SK-N-SH treated with all-trans-retinoic acid at 6 μM for 48 hours (cell line): Measurements from ENCODE around the gene TRIM7.

ENCODE experiments used
- ATAC-seq: fragments of 200-7000 bp; cut with Tn5 transposase; 3 replicates; pipeline ENCODE4 v1.9.1; 2020; ENCODE audit warnings: mild to moderate bottlenecking, moderate library complexity
- ARNTL ChIP-seq: fragments of 450-650 bp; formaldehyde crosslinking; IDR thresholded peaks from 2 replicates; pipeline ENCODE4 v1.5.0; 2020; ENCODE audit warnings: low read depth, mild to moderate bottlenecking, moderate library complexity, borderline replicate concordance
- BACH2 ChIP-seq: fragments of 250-450 bp; sonication (Bioruptor Pico); IDR thresholded peaks from 2 replicates; pipeline ENCODE4 v1.9.0; 2021; ENCODE audit warnings: mild to moderate bottlenecking, borderline replicate concordance
- CREB5 ChIP-seq: fragments of 250-450 bp; sonication (Bioruptor Pico); IDR thresholded peaks from 2 replicates; pipeline ENCODE4 v1.5.1; 2020; ENCODE audit warnings: low read depth, mild to moderate bottlenecking, moderate library complexity
- CSDC2 ChIP-seq: fragments of 250-450 bp; sonication (Bioruptor Pico); IDR thresholded peaks from 2 replicates; pipeline ENCODE4 v1.5.0; 2020; ENCODE audit warnings: mild to moderate bottlenecking, moderate library complexity
- CSRNP3 ChIP-seq: fragments of 250-450 bp; sonication (Bioruptor Pico); IDR thresholded peaks from 2 replicates; pipeline ENCODE4 v1.5.1; 2021; ENCODE audit warnings: mild to moderate bottlenecking, moderate library complexity
- ISL1 ChIP-seq: fragments of 250-450 bp; sonication (Bioruptor Pico); IDR thresholded peaks from 2 replicates; pipeline ENCODE4 v2.1.2; 2022; ENCODE audit warnings: mild to moderate bottlenecking, moderate library complexity
- POU6F1 ChIP-seq: fragments of 250-450 bp; sonication (Bioruptor Pico); IDR thresholded peaks from 2 replicates; pipeline ENCODE4 v1.8.0; 2021; ENCODE audit warnings: low read depth, mild to moderate bottlenecking, moderate library complexity, borderline replicate concordance
- PPARA ChIP-seq: fragments of 250-450 bp; sonication (Bioruptor Pico); IDR thresholded peaks from 2 replicates; pipeline ENCODE4 v1.5.0; 2020; ENCODE audit warnings: mild to moderate bottlenecking, borderline replicate concordance
- RARB ChIP-seq: fragments of 250-450 bp; sonication (Bioruptor Pico); IDR thresholded peaks from 2 replicates; pipeline ENCODE4 v1.8.0; 2021; ENCODE audit warnings: mild to moderate bottlenecking, moderate library complexity
- SNAI2 ChIP-seq: fragments of 250-450 bp; sonication (Bioruptor Pico); IDR thresholded peaks from 2 replicates; pipeline ENCODE4 v1.5.0; 2020; ENCODE audit warnings: mild to moderate bottlenecking, moderate library complexity
- TSHZ2 ChIP-seq: fragments of 250-450 bp; sonication (Bioruptor Pico); IDR thresholded peaks from 2 replicates; pipeline ENCODE4 v1.5.0; 2020; ENCODE audit warnings: mild to moderate bottlenecking, moderate library complexity
- ZNF565 ChIP-seq: fragments of 450-650 bp; formaldehyde crosslinking; conservative IDR thresholded peaks from 2 replicates; pipeline ENCODE4 v1.5.0; 2020; ENCODE audit warnings: low read depth, mild to moderate bottlenecking, moderate library complexity
- ZNF70 ChIP-seq: fragments of 450-650 bp; formaldehyde crosslinking; IDR thresholded peaks from 2 replicates; pipeline ENCODE4 v1.5.0; 2020; ENCODE audit warnings: mild to moderate bottlenecking, moderate library complexity
- ZNF8 ChIP-seq: fragments of 450-650 bp; formaldehyde crosslinking; IDR thresholded peaks from 2 replicates; pipeline ENCODE4 v1.5.0; 2020; ENCODE audit warnings: mild to moderate bottlenecking, moderate library complexity
- TF ChIP-seq, protein P1 (sequence below): fragments of 250-450 bp; sonication (Bioruptor Pico); IDR thresholded peaks from 2 replicates; pipeline ENCODE4 v1.8.0; 2020; ENCODE audit warnings: mild to moderate bottlenecking, moderate library complexity, borderline replicate concordance

Gene TRIM7

DNA sequence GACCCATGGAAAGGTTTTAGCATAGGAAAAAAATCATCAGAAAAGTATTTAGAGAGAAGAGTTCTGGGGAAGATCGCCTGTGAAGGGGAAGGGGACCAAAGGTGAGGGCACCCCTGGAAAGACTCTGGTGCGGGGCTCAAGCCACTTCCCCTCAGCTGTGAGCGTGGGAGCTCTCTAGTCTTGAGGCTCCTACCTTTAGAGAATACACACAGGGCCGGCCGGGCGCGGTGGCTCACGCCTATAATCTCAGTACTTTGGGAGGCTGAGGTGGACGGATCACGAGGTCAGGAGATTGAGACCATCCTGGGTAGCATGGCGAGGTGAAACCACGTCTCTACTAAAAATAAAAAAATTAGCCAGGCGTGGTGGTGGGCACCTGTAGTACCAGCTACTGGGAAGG is 25.0 kb upstream of the TRIM7 start:
- ATAC-seq = no peak
- TF ChIP-seq PPARA = no peak
- no peak for TF ChIP-seq POU6F1 (CRISPR knock-in tag)
- TF ChIP-seq CREB5 (CRISPR knock-in tag) = no peak
- no peak for TF ChIP-seq BACH2 (CRISPR knock-in tag)
- no peak for TF ChIP-seq CSRNP3
- no peak for TF ChIP-seq ZNF565 (CRISPR knock-in tag)
- TF ChIP-seq TSHZ2 (CRISPR knock-in tag) = no peak
- no peak for TF ChIP-seq CSDC2
- no peak for TF ChIP-seq RARB (CRISPR knock-in tag)
- TF ChIP-seq ARNTL (CRISPR knock-in tag) = no peak

- ATAC-seq = no peak
- TF ChIP-seq ZNF8 (CRISPR knock-in tag) (no peak), SNAI2 (CRISPR knock-in tag) (no peak), RARB (CRISPR knock-in tag) (no peak), CSRNP3 (no peak), CSDC2 (no peak), ISL1 (CRISPR knock-in tag) (no peak), PPARA (no peak), TSHZ2 (CRISPR knock-in tag) (no peak), ZNF70 (CRISPR knock-in tag) (no peak)
- TF ChIP-seq, protein P1, sequence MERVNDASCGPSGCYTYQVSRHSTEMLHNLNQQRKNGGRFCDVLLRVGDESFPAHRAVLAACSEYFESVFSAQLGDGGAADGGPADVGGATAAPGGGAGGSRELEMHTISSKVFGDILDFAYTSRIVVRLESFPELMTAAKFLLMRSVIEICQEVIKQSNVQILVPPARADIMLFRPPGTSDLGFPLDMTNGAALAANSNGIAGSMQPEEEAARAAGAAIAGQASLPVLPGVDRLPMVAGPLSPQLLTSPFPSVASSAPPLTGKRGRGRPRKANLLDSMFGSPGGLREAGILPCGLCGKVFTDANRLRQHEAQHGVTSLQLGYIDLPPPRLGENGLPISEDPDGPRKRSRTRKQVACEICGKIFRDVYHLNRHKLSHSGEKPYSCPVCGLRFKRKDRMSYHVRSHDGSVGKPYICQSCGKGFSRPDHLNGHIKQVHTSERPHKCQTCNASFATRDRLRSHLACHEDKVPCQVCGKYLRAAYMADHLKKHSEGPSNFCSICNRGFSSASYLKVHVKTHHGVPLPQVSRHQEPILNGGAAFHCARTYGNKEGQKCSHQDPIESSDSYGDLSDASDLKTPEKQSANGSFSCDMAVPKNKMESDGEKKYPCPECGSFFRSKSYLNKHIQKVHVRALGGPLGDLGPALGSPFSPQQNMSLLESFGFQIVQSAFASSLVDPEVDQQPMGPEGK = no peak
Measured at GRCh38 chr5:181224390-181225229, 19.6 kb upstream of the TRIM7 start.
